Epithelial cell of esophagus (primary cell): ENCODE measurements around the gene COL28A1.

Experiments
- DNase-seq: peaks from one replicate; pipeline ENCODE4 v3.0.0; 2010; ENCODE audit warnings: low read depth
- H3K4me3 ChIP-seq: 2 replicates; pipeline ENCODE4 v1.5.1; 2011; ENCODE audit warnings: mild to moderate bottlenecking, low read length, control low read depth
- TF ChIP-seq, protein P1 (sequence below): IDR thresholded peaks from 2 replicates; pipeline ENCODE4 v1.5.1; 2011; ENCODE audit warnings: low read depth, mild to moderate bottlenecking, low read length, control low read depth, inconsistent platforms; ENCODE audit not compliant: insufficient read depth; ENCODE audit errors: missing control alignments

Gene COL28A1

DNA sequence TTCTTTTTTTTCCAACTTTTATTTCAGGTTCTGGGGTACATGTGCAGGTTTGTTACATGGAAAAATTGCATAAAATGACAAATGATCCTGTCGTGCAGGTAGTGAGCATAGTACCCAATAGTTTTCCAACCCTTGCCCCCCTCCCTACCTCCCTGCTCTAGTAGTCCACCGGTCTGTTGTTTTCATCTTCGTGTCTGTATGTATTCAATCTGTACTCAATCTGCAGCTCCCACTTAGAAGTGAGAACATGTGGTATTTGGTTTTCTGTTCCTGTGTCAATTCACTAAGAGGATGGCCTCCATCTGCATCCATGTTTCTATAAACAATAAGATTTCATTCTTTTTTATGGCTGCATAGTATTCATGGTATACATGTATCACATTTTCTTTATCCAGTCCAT, 202.1 kb downstream of the COL28A1 start:
- no peak for DNase-seq
- no peak overlapping the region for H3K4me3 ChIP-seq
- TF ChIP-seq, protein P1, sequence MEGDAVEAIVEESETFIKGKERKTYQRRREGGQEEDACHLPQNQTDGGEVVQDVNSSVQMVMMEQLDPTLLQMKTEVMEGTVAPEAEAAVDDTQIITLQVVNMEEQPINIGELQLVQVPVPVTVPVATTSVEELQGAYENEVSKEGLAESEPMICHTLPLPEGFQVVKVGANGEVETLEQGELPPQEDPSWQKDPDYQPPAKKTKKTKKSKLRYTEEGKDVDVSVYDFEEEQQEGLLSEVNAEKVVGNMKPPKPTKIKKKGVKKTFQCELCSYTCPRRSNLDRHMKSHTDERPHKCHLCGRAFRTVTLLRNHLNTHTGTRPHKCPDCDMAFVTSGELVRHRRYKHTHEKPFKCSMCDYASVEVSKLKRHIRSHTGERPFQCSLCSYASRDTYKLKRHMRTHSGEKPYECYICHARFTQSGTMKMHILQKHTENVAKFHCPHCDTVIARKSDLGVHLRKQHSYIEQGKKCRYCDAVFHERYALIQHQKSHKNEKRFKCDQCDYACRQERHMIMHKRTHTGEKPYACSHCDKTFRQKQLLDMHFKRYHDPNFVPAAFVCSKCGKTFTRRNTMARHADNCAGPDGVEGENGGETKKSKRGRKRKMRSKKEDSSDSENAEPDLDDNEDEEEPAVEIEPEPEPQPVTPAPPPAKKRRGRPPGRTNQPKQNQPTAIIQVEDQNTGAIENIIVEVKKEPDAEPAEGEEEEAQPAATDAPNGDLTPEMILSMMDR = no peak

DNA sequence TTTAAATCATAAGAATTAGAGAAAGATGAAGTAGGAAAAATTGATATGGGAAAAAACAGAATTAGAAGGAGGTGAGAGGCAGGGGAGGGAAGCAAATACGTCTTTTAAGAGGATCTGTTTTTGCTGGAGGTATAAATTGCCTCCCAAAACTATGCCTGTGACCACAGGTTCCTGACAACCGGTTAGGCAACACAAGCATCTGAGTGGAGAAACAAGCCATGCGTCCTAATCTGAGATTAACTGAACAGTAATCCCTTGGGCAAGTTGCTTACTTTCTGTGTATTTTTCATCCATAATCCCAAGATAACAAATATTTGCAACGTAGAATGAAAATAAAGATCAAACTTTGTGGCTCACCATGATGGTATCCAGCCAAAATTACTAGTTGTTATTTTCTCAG, 204.2 kb downstream of the COL28A1 start:
- TF ChIP-seq, protein P1 = no peak
- no peak overlapping the region for H3K4me3 ChIP-seq
- peak; percentile 46 for DNase-seq

DNA sequence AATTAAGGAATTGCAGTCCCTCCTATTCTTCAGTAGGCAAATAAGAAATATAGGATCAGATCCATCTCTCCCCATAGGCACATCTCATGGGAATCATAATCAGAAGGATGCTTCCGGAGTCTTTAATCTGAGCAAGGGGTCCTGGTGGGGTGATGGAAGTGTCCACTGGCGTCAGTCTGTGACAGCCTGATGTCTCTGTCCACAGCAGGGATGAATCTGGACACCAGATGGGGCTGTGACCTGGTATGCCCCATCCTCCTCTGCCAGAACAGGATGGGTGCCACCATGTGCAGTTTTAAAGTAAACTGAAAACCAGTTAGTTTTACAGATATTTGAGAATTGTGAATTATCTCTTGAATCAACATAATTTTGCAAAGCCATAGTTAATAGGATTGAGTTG, 204.7 kb downstream of the COL28A1 start:
- TF ChIP-seq, protein P1 = no peak
- H3K4me3 ChIP-seq = no peak overlapping the region
- DNase-seq = no peak

DNA sequence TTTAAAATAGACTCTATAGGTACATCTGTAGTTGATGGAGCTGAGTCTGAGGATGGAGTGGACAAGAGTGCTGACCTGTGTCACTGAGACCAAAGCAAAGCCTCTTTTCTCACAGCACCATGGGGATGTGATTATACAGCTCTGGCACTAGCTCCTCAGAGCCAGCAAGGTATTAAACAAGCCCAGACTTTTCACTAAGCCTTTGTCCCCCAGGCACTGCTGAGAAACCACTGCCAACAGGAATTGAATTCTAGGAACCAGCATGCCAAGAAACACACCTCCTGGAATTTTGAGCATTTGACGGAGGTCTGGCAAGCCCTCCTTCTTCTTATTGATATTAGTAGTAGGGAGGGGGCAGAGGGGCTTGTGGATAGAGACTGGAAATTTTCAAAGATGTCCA, 206.3 kb downstream of the COL28A1 start:
- peak; percentile 77 for DNase-seq
- TF ChIP-seq, protein P1 = no peak
- no peak overlapping the region for H3K4me3 ChIP-seq

DNA sequence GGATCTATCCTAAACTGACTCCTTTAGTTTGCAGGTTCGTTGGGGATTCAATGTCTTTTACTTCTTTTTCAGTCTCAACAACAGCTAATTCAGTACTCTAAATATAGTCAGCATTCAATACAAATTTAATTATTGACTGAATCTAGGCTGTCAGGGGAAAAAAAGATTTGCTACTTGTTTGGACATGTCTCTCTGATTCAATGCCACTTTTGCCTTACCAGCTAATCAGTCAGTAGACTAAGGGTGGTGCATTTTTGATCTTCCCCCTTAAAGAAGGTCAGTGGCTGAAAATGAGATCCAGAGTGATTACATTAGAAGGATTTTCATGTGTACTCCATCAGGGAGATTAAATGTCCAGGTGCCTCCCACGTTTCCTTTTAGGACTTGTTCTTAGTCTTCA, 208.2 kb downstream of the COL28A1 start:
- no peak overlapping the region for H3K4me3 ChIP-seq
- DNase-seq = peak; percentile 63
- TF ChIP-seq, protein P1 = no peak

DNA sequence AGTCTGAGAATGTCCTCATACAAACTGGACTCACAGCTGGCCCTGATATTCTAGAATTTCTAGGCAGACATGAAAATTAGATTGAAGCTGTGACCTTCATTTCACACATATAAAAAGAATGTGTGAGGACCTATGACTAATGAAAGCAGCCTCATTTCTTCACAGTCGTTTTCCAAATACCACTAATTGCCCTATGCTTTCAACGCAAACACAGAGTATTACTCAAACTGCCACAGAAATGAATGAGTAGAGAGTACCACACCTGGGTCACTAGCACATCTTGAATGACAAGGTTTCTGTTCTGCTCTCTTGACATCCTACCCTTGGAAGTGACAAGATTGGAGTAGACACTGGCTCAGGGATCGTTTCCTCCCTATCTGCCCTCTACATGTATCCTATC, 211.0 kb downstream of the COL28A1 start:
- H3K4me3 ChIP-seq = no peak overlapping the region
- peak; percentile 84 for DNase-seq
- TF ChIP-seq, protein P1 = no peak

DNA sequence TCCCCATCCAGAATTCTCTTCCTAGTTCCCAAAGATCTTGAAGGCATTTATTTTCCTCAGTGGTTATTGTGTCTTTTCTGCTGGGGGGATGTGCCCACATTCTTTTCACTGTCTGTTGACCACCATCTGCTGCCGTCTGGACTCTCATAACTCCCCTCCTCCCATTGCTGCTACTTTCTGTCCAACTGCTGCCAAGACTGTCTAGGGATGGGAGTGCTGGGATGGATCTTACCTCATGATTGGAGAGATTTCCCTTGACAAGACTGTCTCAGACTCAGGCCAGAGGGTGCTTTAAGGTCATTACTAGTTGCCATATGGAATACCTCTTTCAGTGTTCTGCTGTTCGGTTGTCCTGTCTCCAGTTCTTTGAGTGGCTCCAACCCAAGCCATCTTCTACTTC, 211.8 kb downstream of the COL28A1 start:
- TF ChIP-seq, protein P1 = no peak
- no peak for DNase-seq

More for the DNA sequence above, 211.8 kb downstream of the COL28A1 start:
- no peak overlapping the region for H3K4me3 ChIP-seq
